ENCODE measurements around the gene MAP1LC3B.

The MAP1LC3B gene

DNA sequence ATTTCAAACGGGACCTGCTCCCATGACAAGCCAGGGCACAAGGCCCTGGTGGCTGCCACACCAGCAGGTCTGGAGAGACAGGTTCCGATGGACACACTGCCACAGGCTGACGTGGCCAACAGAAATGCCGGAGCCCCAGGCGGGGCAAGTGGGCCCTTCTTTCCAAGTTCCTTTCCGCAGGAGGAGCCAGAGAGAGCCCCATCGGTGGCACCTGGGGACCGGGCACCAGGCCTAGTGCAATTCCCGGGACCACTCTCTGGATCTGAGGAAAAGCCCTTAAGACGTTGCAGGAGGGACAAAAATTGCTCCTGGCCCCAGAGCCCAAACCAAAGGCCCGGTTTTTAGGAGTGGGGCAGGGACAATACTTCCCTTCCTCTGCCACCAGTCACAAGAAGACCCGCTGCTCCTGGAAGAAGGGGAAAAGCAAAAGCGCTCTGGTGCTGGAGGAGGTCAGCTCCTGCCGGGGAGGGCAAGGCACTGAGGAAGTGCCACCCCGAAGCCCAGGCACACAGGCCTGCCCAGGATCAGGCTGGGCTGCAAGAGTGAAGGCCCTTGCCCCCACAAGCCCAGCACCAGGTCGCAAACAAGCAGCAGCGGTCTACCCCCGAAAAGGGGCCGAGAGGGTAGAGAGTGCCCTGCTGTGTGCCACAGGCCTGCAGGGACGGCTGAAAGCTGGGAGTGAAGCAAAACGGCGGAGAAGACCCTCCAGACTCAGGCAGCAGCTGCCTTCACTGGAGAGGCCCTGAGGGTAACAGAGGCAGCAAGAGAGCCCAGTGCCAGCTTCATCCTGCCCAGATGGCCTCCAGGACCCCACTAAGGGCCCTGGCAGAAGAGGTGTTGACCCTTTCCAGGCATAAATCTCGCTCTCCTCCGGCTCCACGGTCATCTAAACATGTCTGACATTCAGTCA, 29.1 kb downstream of the MAP1LC3B start:
- Histone ChIP-seq H3K79me2 (ENCODE audit: insufficient read depth, low read length) (no peaks in the 10 kb centered on the region), H3K9me3 (ENCODE audit: insufficient read depth, low read length) (no peaks in the 10 kb centered on the region), H3K4me2 (ENCODE audit: low read depth, low read length, poor library complexity, severe bottlenecking) (no peak overlapping the region), H3K4me3 (ENCODE audit: insufficient read depth, low read length, poor library complexity, severe bottlenecking) (no peak overlapping the region), H3K9me2 (replicated peaks; ENCODE audit: insufficient read depth, low read length) (no peaks in the 10 kb centered on the region), H3K27ac (ENCODE audit: low read depth, low read length) (no peak overlapping the region), H3K9ac (ENCODE audit: low read length) (no peak overlapping the region), H3F3A (ENCODE audit: insufficient read depth) (no peaks in the 10 kb centered on the region), H3K27me3 (ENCODE audit: low read length) (no peaks in the 10 kb centered on the region), H2AFZ (ENCODE audit: low read depth, low read length, severe bottlenecking) (no peak overlapping the region), H4K20me1 (ENCODE audit: low read depth, low read length) (no peaks in the 10 kb centered on the region), H3K36me3 (ENCODE audit: low read length) (no peaks in the 10 kb centered on the region)
- no peak for TF ChIP-seq EZH2phosphoT487 (conservative IDR thresholded peaks at IDR 0.05; ENCODE audit: low read length)
- TF ChIP-seq, protein P1, sequence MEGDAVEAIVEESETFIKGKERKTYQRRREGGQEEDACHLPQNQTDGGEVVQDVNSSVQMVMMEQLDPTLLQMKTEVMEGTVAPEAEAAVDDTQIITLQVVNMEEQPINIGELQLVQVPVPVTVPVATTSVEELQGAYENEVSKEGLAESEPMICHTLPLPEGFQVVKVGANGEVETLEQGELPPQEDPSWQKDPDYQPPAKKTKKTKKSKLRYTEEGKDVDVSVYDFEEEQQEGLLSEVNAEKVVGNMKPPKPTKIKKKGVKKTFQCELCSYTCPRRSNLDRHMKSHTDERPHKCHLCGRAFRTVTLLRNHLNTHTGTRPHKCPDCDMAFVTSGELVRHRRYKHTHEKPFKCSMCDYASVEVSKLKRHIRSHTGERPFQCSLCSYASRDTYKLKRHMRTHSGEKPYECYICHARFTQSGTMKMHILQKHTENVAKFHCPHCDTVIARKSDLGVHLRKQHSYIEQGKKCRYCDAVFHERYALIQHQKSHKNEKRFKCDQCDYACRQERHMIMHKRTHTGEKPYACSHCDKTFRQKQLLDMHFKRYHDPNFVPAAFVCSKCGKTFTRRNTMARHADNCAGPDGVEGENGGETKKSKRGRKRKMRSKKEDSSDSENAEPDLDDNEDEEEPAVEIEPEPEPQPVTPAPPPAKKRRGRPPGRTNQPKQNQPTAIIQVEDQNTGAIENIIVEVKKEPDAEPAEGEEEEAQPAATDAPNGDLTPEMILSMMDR (IDR thresholded peaks at IDR 0.05; ENCODE audit: insufficient read depth, low read length, poor library complexity, severe bottlenecking), result no peak

DNA sequence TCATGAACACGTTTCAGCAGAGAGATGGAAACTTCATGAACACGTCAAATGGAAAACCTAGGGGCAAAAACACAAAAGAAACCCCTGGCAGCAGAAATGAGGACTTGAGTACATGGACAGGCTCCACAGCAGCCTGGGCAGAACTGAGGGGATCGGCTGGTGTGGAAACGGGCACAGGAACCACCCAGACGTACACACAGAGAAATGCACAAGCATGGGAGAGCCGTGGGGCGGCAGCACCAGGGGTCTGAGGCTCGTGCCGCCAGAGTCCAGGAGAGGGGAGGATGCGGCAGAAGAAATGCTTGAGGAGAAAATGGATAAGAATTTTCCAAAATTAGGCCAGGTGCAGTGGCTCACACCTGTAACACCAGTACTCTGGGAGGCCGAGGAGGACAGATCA, 30.0 kb downstream of the MAP1LC3B start:
- Histone ChIP-seq H3K9me3 (ENCODE audit: insufficient read depth, low read length) (no peaks in the 10 kb centered on the region), H3K4me2 (ENCODE audit: low read depth, low read length, poor library complexity, severe bottlenecking) (no peak overlapping the region), H2AFZ (ENCODE audit: low read depth, low read length, severe bottlenecking) (no peak overlapping the region), H3F3A (ENCODE audit: insufficient read depth) (no peaks in the 10 kb centered on the region), H4K20me1 (ENCODE audit: low read depth, low read length) (no peaks in the 10 kb centered on the region), H3K27ac (ENCODE audit: low read depth, low read length) (no peak overlapping the region), H3K27me3 (ENCODE audit: low read length) (no peaks in the 10 kb centered on the region), H3K9ac (ENCODE audit: low read length) (no peak overlapping the region), H3K4me3 (ENCODE audit: insufficient read depth, low read length, poor library complexity, severe bottlenecking) (no peak overlapping the region), H3K9me2 (replicated peaks; ENCODE audit: insufficient read depth, low read length) (no peaks in the 10 kb centered on the region), H3K79me2 (ENCODE audit: insufficient read depth, low read length) (no peaks in the 10 kb centered on the region), H3K36me3 (ENCODE audit: low read length) (no peaks in the 10 kb centered on the region)
- no peak for TF ChIP-seq EZH2phosphoT487 (conservative IDR thresholded peaks at IDR 0.05; ENCODE audit: low read length)
- TF ChIP-seq, protein P1 (IDR thresholded peaks at IDR 0.05; ENCODE audit: insufficient read depth, low read length, poor library complexity, severe bottlenecking), result no peak

DNA sequence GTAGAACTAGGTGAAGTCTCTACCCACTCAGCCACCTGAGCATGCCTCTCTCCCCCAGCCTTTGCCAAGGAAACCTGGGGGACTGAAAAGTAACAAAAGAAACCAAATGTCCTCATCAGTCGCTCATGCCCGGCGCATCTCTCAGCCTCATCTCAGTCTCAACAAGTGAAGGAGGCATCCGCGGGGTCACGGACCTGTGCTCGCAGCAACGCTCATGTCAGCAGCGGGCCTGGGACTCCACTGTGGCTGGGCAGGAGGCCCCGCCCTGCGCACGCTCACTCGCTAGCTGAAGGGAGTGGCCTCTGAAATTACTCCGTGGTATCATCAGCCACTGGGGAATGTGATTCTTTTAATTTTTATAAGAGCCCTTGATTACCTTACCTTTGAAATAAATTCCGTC, 31.3 kb downstream of the MAP1LC3B start:
- Histone ChIP-seq H3K9ac (ENCODE audit: low read length) (no peak overlapping the region), H3K9me2 (replicated peaks; ENCODE audit: insufficient read depth, low read length) (no peaks in the 10 kb centered on the region), H4K20me1 (ENCODE audit: low read depth, low read length) (no peaks in the 10 kb centered on the region), H3K36me3 (ENCODE audit: low read length) (no peaks in the 10 kb centered on the region), H3F3A (ENCODE audit: insufficient read depth) (no peaks in the 10 kb centered on the region), H3K9me3 (ENCODE audit: insufficient read depth, low read length) (no peaks in the 10 kb centered on the region), H3K27ac (ENCODE audit: low read depth, low read length) (no peak overlapping the region), H3K4me3 (ENCODE audit: insufficient read depth, low read length, poor library complexity, severe bottlenecking) (no peak overlapping the region), H3K27me3 (ENCODE audit: low read length) (no peaks in the 10 kb centered on the region), H3K4me2 (ENCODE audit: low read depth, low read length, poor library complexity, severe bottlenecking) (no peak overlapping the region), H2AFZ (ENCODE audit: low read depth, low read length, severe bottlenecking) (no peak overlapping the region), H3K79me2 (ENCODE audit: insufficient read depth, low read length) (no peaks in the 10 kb centered on the region)
- TF ChIP-seq EZH2phosphoT487 (conservative IDR thresholded peaks at IDR 0.05; ENCODE audit: low read length), result no peak
- TF ChIP-seq, protein P1 (IDR thresholded peaks at IDR 0.05; ENCODE audit: insufficient read depth, low read length, poor library complexity, severe bottlenecking), result no peak
